PC-9 (cell line): Measurements from ENCODE around the gene PLVAP. TPM values are rescaled to one million over a fixed set of nuclear protein-coding genes. Genes with fewer than 3 reads are reported as not detected.

Source experiments
- BruUV-seq: library from RNA; stranded (reverse); fragments of 400-500 nt; replicated peaks from 2 replicates; lab custom pipeline; 2021; lab: Mats Ljungman, UMichigan
- CTCF ChIA-PET: fragments of 300-600 bp; sonication (Branson Sonifier 250); formaldehyde crosslinking; loops from one replicate; lab custom pipeline; 2022; ENCODE audit warnings: antibody characterized with exemption; lab: Charles Lee
- POLR2A ChIA-PET: fragments of 300-600 bp; sonication (Branson Sonifier 250); formaldehyde crosslinking; loops from one replicate; lab custom pipeline; 2022; ENCODE audit warnings: antibody characterized with exemption; ENCODE audit not compliant: unreplicated experiment; lab: Charles Lee
- DNase-seq, 2 experiments: peaks; one replicate each; pipeline versions ENCODE4 v3.0.0 to v3.0.0-alpha.2; 2015 to 2022; ENCODE audit warnings: mixed read lengths in 1 of 2
- H2AFZ ChIP-seq: fragments of 200-600 bp; sonication (generic); 2 replicates; pipeline ENCODE4 v1.8.1; 2017; ENCODE audit warnings: antibody characterized with exemption
- H3F3A ChIP-seq: fragments of 200-600 bp; sonication (generic); 2 replicates; pipeline ENCODE4 v1.8.1; 2017; ENCODE audit warnings: antibody characterized with exemption, mild to moderate bottlenecking, low read depth; ENCODE audit not compliant: insufficient read depth
- H3K27ac ChIP-seq: fragments of 200-600 bp; sonication (generic); 2 replicates; pipeline ENCODE4 v1.6.1; 2016; ENCODE audit warnings: mixed run types
- H3K27me3 ChIP-seq: fragments of 200-600 bp; sonication (generic); 2 replicates; pipeline ENCODE4 v1.6.1; 2016; ENCODE audit warnings: low read depth, mixed run types; ENCODE audit not compliant: insufficient read depth
- H3K36me3 ChIP-seq: fragments of 200-600 bp; sonication (generic); 2 replicates; pipeline ENCODE4 v1.6.1; 2016; ENCODE audit warnings: low read depth, mixed run types
- H3K4me1 ChIP-seq: fragments of 200-600 bp; sonication (generic); replicated peaks from 2 replicates; pipeline ENCODE4 v1.6.1; 2016; ENCODE audit warnings: mixed run types; ENCODE audit not compliant: insufficient read depth
- H3K4me2 ChIP-seq: fragments of 200-600 bp; sonication (generic); 2 replicates; pipeline ENCODE4 v1.6.1; 2017; ENCODE audit warnings: mixed run types
- H3K4me3 ChIP-seq: fragments of 200-600 bp; sonication (generic); 2 replicates; pipeline ENCODE4 v1.6.1; 2016; ENCODE audit warnings: mixed run types
- H3K79me2 ChIP-seq: fragments of 200-600 bp; sonication (generic); 2 replicates; pipeline ENCODE4 v1.6.1; 2017; ENCODE audit warnings: low read depth, mixed run types
- H3K9me2 ChIP-seq: fragments of 200-600 bp; sonication (generic); 2 replicates; pipeline ENCODE4 v1.8.1; 2017; ENCODE audit warnings: mild to moderate bottlenecking; ENCODE audit not compliant: insufficient read depth
- H3K9me3 ChIP-seq: fragments of 200-600 bp; sonication (generic); 2 replicates; pipeline ENCODE4 v1.8.1; 2016; ENCODE audit warnings: low read depth; ENCODE audit not compliant: insufficient read depth
- H4K20me1 ChIP-seq: fragments of 200-600 bp; sonication (generic); 2 replicates; pipeline ENCODE4 v1.8.1; 2017; ENCODE audit not compliant: insufficient read depth
- CTCF ChIP-seq: fragments of 200-600 bp; sonication (generic); conservative IDR thresholded peaks from 2 replicates; pipeline ENCODE4 v1.6.1; 2017; ENCODE audit warnings: mixed run types, antibody characterized with exemption, mild to moderate bottlenecking, moderate library complexity
- EZH2 ChIP-seq: fragments of 200-600 bp; sonication (generic); IDR thresholded peaks from 2 replicates; pipeline ENCODE4 v1.8.0; 2017; ENCODE audit warnings: antibody characterized with exemption, low read depth
- intact Hi-C: fragments of 100-400 bp; cut with micrococcal nuclease; formaldehyde crosslinking; loops from one replicate; pipeline ENCODE4 v1.10.0; 2022; ENCODE audit not compliant: unreplicated experiment
- total RNA-seq: library from RNA; stranded (reverse); gene quantifications from 2 replicates; pipeline ENCODE4 v1.2.3, GENCODE V29; 2021

The PLVAP gene
- total RNA-seq, 1 experiment from 2014 or later = not detected

- peaks cover 32% of the 10 kb centered on the region for H3K4me1 ChIP-seq
- CTCF ChIA-PET = interaction anchor here (0.5 to 0.6 kb wide), 3 partner anchors 38 to 266 kb away, joined by 4 to 11 read pairs (median 4); no protein-coding TSS in a partner anchor
- POLR2A ChIA-PET = interaction anchor here (0.6 kb wide), 1 partner anchor 25 kb away, joined by 4 read pairs; no protein-coding TSS in a partner anchor
- H3K79me2 ChIP-seq = peaks cover 18% of the 10 kb centered on the region
- TF ChIP-seq EZH2 (no peak), CTCF (no peak)
- no peaks in the 10 kb centered on the region for H3K9me2 ChIP-seq
- no peaks in the 10 kb centered on the region for H3K36me3 ChIP-seq
- peak overlapping the region; percentile 85 for H2AFZ ChIP-seq
- no TSS peak for BruUV-seq
- no peak overlapping the region for H3K27ac ChIP-seq
- intact Hi-C loops = no loop called here
- H3K4me2 ChIP-seq = peak overlapping the region; percentile 80
- DNase-seq = peak; percentile 52 to 86
- no peaks in the 10 kb centered on the region for H3K9me3 ChIP-seq
- peaks cover 38% of the 10 kb centered on the region; the same call in 1 of the 2 replicates for H3F3A ChIP-seq
- peak overlapping the region; percentile 79 for H3K4me3 ChIP-seq
- H4K20me1 ChIP-seq = no peaks in the 10 kb centered on the region; the same call in 1 of the 2 replicates
- H3K27me3 ChIP-seq = no peaks in the 10 kb centered on the region
These were observed 43.3 kb downstream of the PLVAP start for GRCh38 chr19:17333611-17334413.

- no peak overlapping the region for H3K4me3 ChIP-seq
- peaks cover 9% of the 10 kb centered on the region for H3K79me2 ChIP-seq
- intact Hi-C loops = no loop called here
- no TSS peak for BruUV-seq
- peak in 1 of 2 experiments; percentile 88 for DNase-seq
- ChIA-PET CTCF (interaction anchor here (0.6 kb wide), 2 partner anchors 122 to 265 kb away, joined by 3 to 4 read pairs; no protein-coding TSS in a partner anchor), POLR2A (interaction anchor here (0.6 kb wide), 2 partner anchors 24 to 53 kb away, joined by 3 to 4 read pairs; no protein-coding TSS in a partner anchor)
- H4K20me1 ChIP-seq = no peaks in the 10 kb centered on the region
- no peaks in the 10 kb centered on the region for H3K27me3 ChIP-seq
- no peak overlapping the region for H2AFZ ChIP-seq
- H3K4me2 ChIP-seq = no peak overlapping the region
- peaks cover 25% of the 10 kb centered on the region for H3K4me1 ChIP-seq
- H3K9me2 ChIP-seq = no peaks in the 10 kb centered on the region
- TF ChIP-seq CTCF = no peak
- no peak for TF ChIP-seq EZH2
- no peaks in the 10 kb centered on the region for H3K9me3 ChIP-seq
- H3K36me3 ChIP-seq = no peaks in the 10 kb centered on the region
- no peak overlapping the region for H3K27ac ChIP-seq
- peaks cover 30% of the 10 kb centered on the region; the same call in 1 of the 2 replicates for H3F3A ChIP-seq
These were observed 44.2 kb downstream of the PLVAP start for GRCh38 chr19:17332677-17333581.

GRCh38 chr19:17332360-17332676 lies 44.8 kb downstream of the PLVAP start:
- Histone ChIP-seq H3K4me1 (peaks cover 29% of the 10 kb centered on the region), H3F3A (peaks cover 33% of the 10 kb centered on the region; the same call in 1 of the 2 replicates), H3K9me2 (no peaks in the 10 kb centered on the region), H3K27me3 (no peaks in the 10 kb centered on the region), H3K4me3 (no peak overlapping the region), H3K9me3 (no peaks in the 10 kb centered on the region), H2AFZ (no peak overlapping the region), H3K36me3 (no peaks in the 10 kb centered on the region), H3K4me2 (no peak overlapping the region), H3K79me2 (0 out of 2 replicates have a peak, but pooled peaks cover 4% of the 10 kb centered on the region), H3K27ac (no peak overlapping the region), H4K20me1 (no peaks in the 10 kb centered on the region)
- CTCF ChIA-PET = no interaction called here
- intact Hi-C loops = no loop called here
- TF ChIP-seq EZH2 (no peak), CTCF (no peak)
- no TSS peak for BruUV-seq
- no peak for DNase-seq
- POLR2A ChIA-PET = interaction anchor here (0.6 kb wide), 2 partner anchors 54 to 258 kb away, joined by 3 to 6 read pairs; no protein-coding TSS in a partner anchor
